Skeletal muscle satellite cell (primary cell): ENCODE data around the gene MRPS6.

Experiments used
- H3K27me3 ChIP-seq: 2 replicates; pipeline ENCODE4 v1.7.0; 2013; ENCODE audit warnings: low read length; ENCODE audit not compliant: control insufficient read depth, insufficient read depth
- H3K36me3 ChIP-seq: 2 replicates; pipeline ENCODE4 v1.7.0; 2013; ENCODE audit warnings: mild to moderate bottlenecking, control low read depth, low read length; ENCODE audit not compliant: insufficient read depth
- H3K4me1 ChIP-seq: 2 replicates; pipeline ENCODE4 v1.7.0; 2013; ENCODE audit warnings: low read length; ENCODE audit not compliant: control insufficient read depth, insufficient read depth
- H3K4me2 ChIP-seq: 2 replicates; pipeline ENCODE4 v1.7.0; 2013; ENCODE audit warnings: mild to moderate bottlenecking, low read length
- H3K4me3 ChIP-seq: 2 replicates; pipeline ENCODE4 v1.7.0; 2013; ENCODE audit warnings: low read length
- H3K9ac ChIP-seq: 2 replicates; pipeline ENCODE4 v1.7.0; 2013; ENCODE audit warnings: mild to moderate bottlenecking, low read depth, low read length, moderate library complexity
- H3K9me3 ChIP-seq: replicated peaks from 2 replicates; pipeline ENCODE4 v1.7.0; 2013; ENCODE audit warnings: mild to moderate bottlenecking, control low read depth, low read length

MRPS6 gene

GRCh38 chr21:34072145-34073031 lies 990 bp upstream of the MRPS6 start:
- H3K36me3 ChIP-seq = peaks cover 7% of the 10 kb centered on the region
- H3K9me3 ChIP-seq = no peaks in the 10 kb centered on the region
- H3K4me3 ChIP-seq = peak overlapping the region; percentile 76
- peaks cover 28% of the 10 kb centered on the region for H3K4me1 ChIP-seq
- peak overlapping the region; percentile 74 for H3K9ac ChIP-seq
- H3K4me2 ChIP-seq = peak overlapping the region; percentile 92
- peaks cover 3% of the 10 kb centered on the region for H3K27me3 ChIP-seq

- Histone ChIP-seq H3K27me3 (peaks cover 3% of the 10 kb centered on the region), H3K4me2 (peak overlapping the region; percentile 93), H3K4me3 (peak overlapping the region; percentile 92), H3K9ac (peak overlapping the region; percentile 93), H3K36me3 (peaks cover 11% of the 10 kb centered on the region), H3K4me1 (peaks cover 35% of the 10 kb centered on the region), H3K9me3 (no peaks in the 10 kb centered on the region)
Observed at GRCh38 chr21:34073749-34074282, 438 bp downstream of the MRPS6 start.

- Histone ChIP-seq H3K27me3 (peaks cover 2% of the 10 kb centered on the region), H3K9ac (peak overlapping the region; percentile 93), H3K36me3 (peaks cover 12% of the 10 kb centered on the region), H3K4me1 (peaks cover 35% of the 10 kb centered on the region), H3K4me2 (peak overlapping the region; percentile 93), H3K9me3 (no peaks in the 10 kb centered on the region), H3K4me3 (peak overlapping the region; percentile 92)
Observed at GRCh38 chr21:34074283-34075090, 1.1 kb downstream of the MRPS6 start.

GRCh38 chr21:34075091-34075425 lies 1.7 kb downstream of the MRPS6 start:
- H3K4me1 ChIP-seq = peaks cover 40% of the 10 kb centered on the region
- no peaks in the 10 kb centered on the region for H3K27me3 ChIP-seq
- peak overlapping the region; percentile 93 for H3K9ac ChIP-seq
- H3K9me3 ChIP-seq = no peaks in the 10 kb centered on the region
- H3K4me3 ChIP-seq = peak overlapping the region; percentile 92
- peak overlapping the region; percentile 93 for H3K4me2 ChIP-seq
- H3K36me3 ChIP-seq = peaks cover 12% of the 10 kb centered on the region

GRCh38 chr21:34075760-34076660 lies 2.6 kb downstream of the MRPS6 start:
- H3K4me3 ChIP-seq = peak overlapping the region; percentile 92
- H3K9me3 ChIP-seq = no peaks in the 10 kb centered on the region
- peak overlapping the region; percentile 93 for H3K4me2 ChIP-seq
- H3K4me1 ChIP-seq = peaks cover 48% of the 10 kb centered on the region
- H3K36me3 ChIP-seq = peaks cover 19% of the 10 kb centered on the region
- H3K27me3 ChIP-seq = no peaks in the 10 kb centered on the region
- H3K9ac ChIP-seq = no peak overlapping the region

GRCh38 chr21:34076835-34077234 lies 3.5 kb downstream of the MRPS6 start:
- H3K4me1 ChIP-seq = peaks cover 48% of the 10 kb centered on the region
- H3K27me3 ChIP-seq = no peaks in the 10 kb centered on the region
- peak overlapping the region; percentile 93 for H3K4me2 ChIP-seq
- peaks cover 19% of the 10 kb centered on the region for H3K36me3 ChIP-seq
- H3K9ac ChIP-seq = no peak overlapping the region
- no peak overlapping the region for H3K4me3 ChIP-seq
- no peaks in the 10 kb centered on the region for H3K9me3 ChIP-seq

- Histone ChIP-seq H3K36me3 (peaks cover 28% of the 10 kb centered on the region), H3K27me3 (no peaks in the 10 kb centered on the region), H3K4me2 (no peak overlapping the region), H3K9ac (no peak overlapping the region), H3K4me1 (peaks cover 42% of the 10 kb centered on the region), H3K4me3 (no peak overlapping the region), H3K9me3 (no peaks in the 10 kb centered on the region)
Observed at GRCh38 chr21:34077888-34078287, 4.5 kb downstream of the MRPS6 start.

- peaks cover 38% of the 10 kb centered on the region for H3K36me3 ChIP-seq
- no peaks in the 10 kb centered on the region for H3K27me3 ChIP-seq
- H3K4me1 ChIP-seq = peaks cover 42% of the 10 kb centered on the region
- H3K4me2 ChIP-seq = no peak overlapping the region
- no peaks in the 10 kb centered on the region for H3K9me3 ChIP-seq
- H3K4me3 ChIP-seq = no peak overlapping the region
- no peak overlapping the region for H3K9ac ChIP-seq
Observed at GRCh38 chr21:34078915-34079314, 5.5 kb downstream of the MRPS6 start.

GRCh38 chr21:34080710-34081109 lies 7.3 kb downstream of the MRPS6 start:
- no peaks in the 10 kb centered on the region for H3K27me3 ChIP-seq
- H3K9me3 ChIP-seq = no peaks in the 10 kb centered on the region
- H3K4me3 ChIP-seq = no peak overlapping the region
- no peak overlapping the region for H3K4me2 ChIP-seq
- H3K36me3 ChIP-seq = peaks cover 43% of the 10 kb centered on the region
- peaks cover 34% of the 10 kb centered on the region for H3K4me1 ChIP-seq
- H3K9ac ChIP-seq = no peak overlapping the region

GRCh38 chr21:34082769-34083168 lies 9.4 kb downstream of the MRPS6 start:
- Histone ChIP-seq H3K9ac (no peak overlapping the region), H3K4me2 (no peak overlapping the region), H3K4me3 (no peak overlapping the region), H3K36me3 (peaks cover 47% of the 10 kb centered on the region), H3K4me1 (peaks cover 19% of the 10 kb centered on the region), H3K27me3 (no peaks in the 10 kb centered on the region), H3K9me3 (no peaks in the 10 kb centered on the region)

- H3K27me3 ChIP-seq = no peaks in the 10 kb centered on the region
- H3K4me3 ChIP-seq = no peak overlapping the region
- no peak overlapping the region for H3K4me2 ChIP-seq
- H3K9me3 ChIP-seq = no peaks in the 10 kb centered on the region
- H3K9ac ChIP-seq = no peak overlapping the region
- peaks cover 50% of the 10 kb centered on the region for H3K36me3 ChIP-seq
- H3K4me1 ChIP-seq = peaks cover 16% of the 10 kb centered on the region
Observed at GRCh38 chr21:34083357-34083756, 10.0 kb downstream of the MRPS6 start.
